Stimulated activated naive CD8-positive, alpha-beta T cell treated with anti-CD3 and anti-CD28 coated beads, Interleukin-15, Interleukin-2, amounts not matched to agents 100 ng/mL and 50 ng/mL, for 24 hours (primary cell): ENCODE measurements around the gene IL1RAPL2.

ENCODE experiments used
- H3K27ac Mint-ChIP-seq: one replicate; pipeline ENCODE4 v1.8.0; 2021; ENCODE audit warnings: mild to moderate bottlenecking, mixed read lengths
- H3K27me3 Mint-ChIP-seq: one replicate; pipeline ENCODE4 v1.8.0; 2021; ENCODE audit warnings: mixed read lengths
- H3K36me3 Mint-ChIP-seq: one replicate; pipeline ENCODE4 v1.8.0; 2021; ENCODE audit warnings: low read depth, mixed read lengths
- H3K4me1 Mint-ChIP-seq: one replicate; pipeline ENCODE4 v1.8.0; 2021; ENCODE audit warnings: low read depth, mixed read lengths
- H3K4me3 Mint-ChIP-seq: one replicate; pipeline ENCODE4 v1.8.0; 2021; ENCODE audit warnings: mild to moderate bottlenecking, mixed read lengths
- H3K9me3 Mint-ChIP-seq: one replicate; pipeline ENCODE4 v1.8.0; 2021; ENCODE audit warnings: mixed read lengths

Gene IL1RAPL2

GRCh38 chrX:105468741-105469140, 902.7 kb downstream of the IL1RAPL2 start:
- no peak overlapping the region for H3K4me3 Mint-ChIP-seq
- H3K27ac Mint-ChIP-seq, result no peak overlapping the region
- no peaks in the 10 kb centered on the region for H3K4me1 Mint-ChIP-seq
- H3K36me3 Mint-ChIP-seq, result no peaks in the 10 kb centered on the region
- H3K27me3 Mint-ChIP-seq, result no peaks in the 10 kb centered on the region
- no peaks in the 10 kb centered on the region for H3K9me3 Mint-ChIP-seq

- H3K36me3 Mint-ChIP-seq, result no peaks in the 10 kb centered on the region
- H3K27me3 Mint-ChIP-seq, result no peaks in the 10 kb centered on the region
- H3K9me3 Mint-ChIP-seq, result no peaks in the 10 kb centered on the region
- no peak overlapping the region for H3K4me3 Mint-ChIP-seq
- H3K4me1 Mint-ChIP-seq, result no peaks in the 10 kb centered on the region
- H3K27ac Mint-ChIP-seq, result no peak overlapping the region
Observed at GRCh38 chrX:105471597-105471996, 905.6 kb downstream of the IL1RAPL2 start.

GRCh38 chrX:105475801-105476200, 909.8 kb downstream of the IL1RAPL2 start:
- Mint-ChIP-seq H3K9me3 (no peaks in the 10 kb centered on the region), H3K4me3 (no peak overlapping the region), H3K4me1 (no peaks in the 10 kb centered on the region), H3K27ac (no peak overlapping the region), H3K27me3 (no peaks in the 10 kb centered on the region), H3K36me3 (no peaks in the 10 kb centered on the region)

GRCh38 chrX:105477351-105477750, 911.4 kb downstream of the IL1RAPL2 start:
- H3K4me1 Mint-ChIP-seq, result no peaks in the 10 kb centered on the region
- H3K9me3 Mint-ChIP-seq, result no peaks in the 10 kb centered on the region
- H3K27me3 Mint-ChIP-seq, result no peaks in the 10 kb centered on the region
- no peak overlapping the region for H3K27ac Mint-ChIP-seq
- H3K36me3 Mint-ChIP-seq, result no peaks in the 10 kb centered on the region
- H3K4me3 Mint-ChIP-seq, result no peak overlapping the region

GRCh38 chrX:105480646-105481310, 914.8 kb downstream of the IL1RAPL2 start:
- Mint-ChIP-seq H3K27me3 (no peaks in the 10 kb centered on the region), H3K36me3 (no peaks in the 10 kb centered on the region), H3K4me3 (no peak overlapping the region), H3K9me3 (peaks cover 4% of the 10 kb centered on the region), H3K4me1 (no peaks in the 10 kb centered on the region), H3K27ac (no peak overlapping the region)

GRCh38 chrX:105483011-105483410, 917.0 kb downstream of the IL1RAPL2 start:
- H3K27me3 Mint-ChIP-seq, result no peaks in the 10 kb centered on the region

GRCh38 chrX:105488716-105489115, 922.7 kb downstream of the IL1RAPL2 start:
- no peak overlapping the region for H3K27ac Mint-ChIP-seq
- no peaks in the 10 kb centered on the region for H3K27me3 Mint-ChIP-seq
- H3K4me3 Mint-ChIP-seq, result no peak overlapping the region
- H3K9me3 Mint-ChIP-seq, result peaks cover 4% of the 10 kb centered on the region
- H3K4me1 Mint-ChIP-seq, result no peaks in the 10 kb centered on the region
- H3K36me3 Mint-ChIP-seq, result no peaks in the 10 kb centered on the region

More at GRCh38 chrX:105483011-105483410, 917.0 kb downstream of the IL1RAPL2 start:
- Mint-ChIP-seq H3K4me3 (no peak overlapping the region), H3K27ac (no peak overlapping the region), H3K4me1 (no peaks in the 10 kb centered on the region), H3K9me3 (peaks cover 4% of the 10 kb centered on the region), H3K36me3 (no peaks in the 10 kb centered on the region)

- H3K9me3 Mint-ChIP-seq, result no peaks in the 10 kb centered on the region
- H3K4me3 Mint-ChIP-seq, result no peak overlapping the region
- no peaks in the 10 kb centered on the region for H3K27me3 Mint-ChIP-seq
Observed at GRCh38 chrX:105495376-105495775, 929.4 kb downstream of the IL1RAPL2 start.

GRCh38 chrX:105502336-105502735, 936.3 kb downstream of the IL1RAPL2 start:
- Mint-ChIP-seq H3K9me3 (peaks cover 3% of the 10 kb centered on the region), H3K4me1 (no peaks in the 10 kb centered on the region), H3K27me3 (no peaks in the 10 kb centered on the region), H3K36me3 (no peaks in the 10 kb centered on the region), H3K27ac (no peak overlapping the region), H3K4me3 (no peak overlapping the region)

More at GRCh38 chrX:105495376-105495775, 929.4 kb downstream of the IL1RAPL2 start:
- Mint-ChIP-seq H3K4me1 (no peaks in the 10 kb centered on the region), H3K36me3 (no peaks in the 10 kb centered on the region), H3K27ac (no peak overlapping the region)

- Mint-ChIP-seq H3K27me3 (no peaks in the 10 kb centered on the region), H3K27ac (no peak overlapping the region), H3K4me3 (no peak overlapping the region)
Observed at GRCh38 chrX:105515561-105515960, 949.6 kb downstream of the IL1RAPL2 start.

GRCh38 chrX:105526431-105526830, 960.4 kb downstream of the IL1RAPL2 start:
- H3K4me1 Mint-ChIP-seq, result no peaks in the 10 kb centered on the region
- H3K27me3 Mint-ChIP-seq, result no peaks in the 10 kb centered on the region
- H3K4me3 Mint-ChIP-seq, result no peak overlapping the region
- H3K9me3 Mint-ChIP-seq, result peaks cover 4% of the 10 kb centered on the region
- no peaks in the 10 kb centered on the region for H3K36me3 Mint-ChIP-seq
- no peak overlapping the region for H3K27ac Mint-ChIP-seq

More at GRCh38 chrX:105515561-105515960, 949.6 kb downstream of the IL1RAPL2 start:
- Mint-ChIP-seq H3K36me3 (no peaks in the 10 kb centered on the region), H3K4me1 (no peaks in the 10 kb centered on the region), H3K9me3 (peaks cover 8% of the 10 kb centered on the region)

GRCh38 chrX:105527759-105528158, 961.8 kb downstream of the IL1RAPL2 start:
- Mint-ChIP-seq H3K9me3 (peaks cover 4% of the 10 kb centered on the region), H3K27ac (no peak overlapping the region)

GRCh38 chrX:105533951-105534350, 968.0 kb downstream of the IL1RAPL2 start:
- H3K27me3 Mint-ChIP-seq, result no peaks in the 10 kb centered on the region
- H3K27ac Mint-ChIP-seq, result no peak overlapping the region
- H3K36me3 Mint-ChIP-seq, result no peaks in the 10 kb centered on the region
- no peaks in the 10 kb centered on the region for H3K9me3 Mint-ChIP-seq
- H3K4me1 Mint-ChIP-seq, result no peaks in the 10 kb centered on the region
- H3K4me3 Mint-ChIP-seq, result no peak overlapping the region

More at GRCh38 chrX:105527759-105528158, 961.8 kb downstream of the IL1RAPL2 start:
- Mint-ChIP-seq H3K4me1 (no peaks in the 10 kb centered on the region), H3K4me3 (no peak overlapping the region), H3K27me3 (no peaks in the 10 kb centered on the region), H3K36me3 (no peaks in the 10 kb centered on the region)

- Mint-ChIP-seq H3K4me1 (no peaks in the 10 kb centered on the region), H3K36me3 (no peaks in the 10 kb centered on the region), H3K4me3 (no peak overlapping the region), H3K9me3 (peaks cover 3% of the 10 kb centered on the region), H3K27ac (no peak overlapping the region), H3K27me3 (no peaks in the 10 kb centered on the region)
Observed at GRCh38 chrX:105543283-105543682, 977.3 kb downstream of the IL1RAPL2 start.

GRCh38 chrX:105550043-105550663, 984.2 kb downstream of the IL1RAPL2 start:
- no peaks in the 10 kb centered on the region for H3K27me3 Mint-ChIP-seq
- H3K36me3 Mint-ChIP-seq, result no peaks in the 10 kb centered on the region
- no peaks in the 10 kb centered on the region for H3K4me1 Mint-ChIP-seq

GRCh38 chrX:105552395-105552794, 986.4 kb downstream of the IL1RAPL2 start:
- Mint-ChIP-seq H3K27me3 (no peaks in the 10 kb centered on the region), H3K27ac (no peak overlapping the region), H3K9me3 (no peaks in the 10 kb centered on the region), H3K4me3 (no peak overlapping the region), H3K4me1 (no peaks in the 10 kb centered on the region), H3K36me3 (no peaks in the 10 kb centered on the region)

More at GRCh38 chrX:105550043-105550663, 984.2 kb downstream of the IL1RAPL2 start:
- H3K27ac Mint-ChIP-seq, result no peak overlapping the region
- H3K4me3 Mint-ChIP-seq, result no peak overlapping the region
- no peaks in the 10 kb centered on the region for H3K9me3 Mint-ChIP-seq
